ENCODE data around the gene RBM6.
"Not testable (repeated sequence)": the region's sequence is repeated elsewhere in the genome, so short reads cannot be mapped to it uniquely, and the experiment has no call there.

RBM6 gene

DNA sequence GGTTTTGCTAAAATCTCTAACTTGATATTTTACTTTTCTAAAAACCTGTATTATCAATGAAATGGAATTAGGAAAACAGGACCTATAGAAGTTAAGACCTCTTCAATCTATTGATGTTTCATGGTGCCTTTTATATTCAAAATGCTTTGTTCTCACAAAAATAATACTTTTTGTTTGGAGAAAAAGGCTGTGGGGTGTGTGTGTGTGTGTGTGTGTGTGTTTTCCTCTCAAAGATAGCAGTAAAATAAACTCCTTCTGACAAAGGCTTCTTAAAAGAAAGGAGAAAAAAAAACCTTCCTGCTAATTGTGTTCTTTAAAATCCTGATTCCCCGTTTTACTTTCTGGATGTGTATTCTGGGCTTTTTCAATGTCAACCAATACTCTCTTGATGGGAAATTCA lies 54.5 kb downstream of the RBM6 start:
- no peak for DNase-seq

DNA sequence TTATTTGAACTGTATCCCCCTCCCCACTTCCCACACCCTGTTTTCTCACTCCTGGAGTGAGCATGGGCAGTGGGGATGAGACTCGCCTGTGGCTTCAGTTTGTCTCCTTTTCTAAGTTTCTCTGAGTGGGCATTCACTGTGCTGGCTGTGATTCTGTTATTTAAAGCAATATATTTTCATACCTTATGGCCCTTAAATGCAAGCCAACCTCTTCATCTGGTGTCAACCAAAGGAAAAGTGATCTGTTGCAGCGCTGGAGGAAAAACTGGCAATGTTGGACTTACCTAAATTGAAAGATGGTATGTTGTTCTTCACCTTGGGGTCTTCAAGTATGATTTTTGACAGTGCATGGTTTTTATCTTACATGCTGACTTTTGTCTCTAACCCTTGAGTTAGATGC lies 56.1 kb downstream of the RBM6 start:
- no peak for DNase-seq

DNA sequence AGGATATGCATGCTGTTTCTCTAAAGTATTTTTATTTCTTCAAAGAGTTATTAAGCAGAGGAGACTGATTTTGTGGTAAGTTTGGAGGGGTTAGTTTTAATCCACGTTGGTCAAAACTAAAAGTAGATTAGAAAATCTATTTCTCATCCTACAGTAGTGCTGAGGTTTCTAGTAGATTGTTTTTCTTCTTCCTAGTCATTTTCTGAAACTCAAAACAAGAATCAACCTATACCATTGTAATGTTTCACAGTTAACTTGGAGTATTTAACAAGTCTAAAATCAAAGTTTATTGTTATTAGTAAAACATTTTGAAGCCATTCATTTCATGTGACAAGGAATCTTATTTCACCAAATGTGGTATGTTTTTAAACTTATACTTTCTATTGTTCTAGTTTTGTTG lies 57.9 kb downstream of the RBM6 start:
- no peak for DNase-seq

DNA sequence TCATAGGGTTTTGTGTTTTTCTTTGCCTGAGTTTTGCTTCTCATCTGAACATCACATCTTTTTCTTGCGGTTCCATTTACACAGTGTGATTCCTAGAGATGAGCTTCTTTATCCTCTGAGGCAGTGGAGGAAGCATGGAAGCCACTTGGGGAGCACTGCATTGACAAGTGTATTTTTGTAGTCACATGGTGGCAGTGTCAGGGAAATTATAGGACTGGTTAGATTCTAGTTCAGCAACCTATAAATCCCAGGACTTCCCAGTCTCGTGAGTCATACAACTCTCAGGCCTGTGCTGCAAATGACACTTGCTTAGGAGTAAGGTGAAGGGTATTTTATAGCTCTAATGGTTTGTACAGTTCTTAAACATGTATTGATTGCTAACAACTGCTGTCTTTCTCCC lies 58.4 kb downstream of the RBM6 start:
- DNase-seq, result peak; percentile 28

DNA sequence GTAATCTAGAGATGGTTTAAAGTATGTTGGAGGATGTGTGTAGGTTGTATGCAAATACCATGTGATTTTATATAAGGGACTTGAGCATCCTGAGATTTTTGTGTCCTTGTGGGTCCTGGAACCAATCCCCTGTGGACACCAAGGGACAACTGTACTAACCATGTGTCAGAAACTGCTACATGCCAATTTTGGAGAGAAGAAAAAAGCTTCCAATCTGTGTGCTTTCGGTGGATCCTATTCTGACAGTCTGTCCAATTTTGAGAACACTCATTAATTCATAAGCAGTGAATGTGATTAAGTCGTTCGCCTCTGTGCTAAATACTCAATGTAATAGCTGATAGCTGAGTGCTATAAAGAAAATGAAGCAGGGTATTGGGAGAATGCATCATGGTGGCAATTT lies 61.6 kb downstream of the RBM6 start:
- no peak for DNase-seq

DNA sequence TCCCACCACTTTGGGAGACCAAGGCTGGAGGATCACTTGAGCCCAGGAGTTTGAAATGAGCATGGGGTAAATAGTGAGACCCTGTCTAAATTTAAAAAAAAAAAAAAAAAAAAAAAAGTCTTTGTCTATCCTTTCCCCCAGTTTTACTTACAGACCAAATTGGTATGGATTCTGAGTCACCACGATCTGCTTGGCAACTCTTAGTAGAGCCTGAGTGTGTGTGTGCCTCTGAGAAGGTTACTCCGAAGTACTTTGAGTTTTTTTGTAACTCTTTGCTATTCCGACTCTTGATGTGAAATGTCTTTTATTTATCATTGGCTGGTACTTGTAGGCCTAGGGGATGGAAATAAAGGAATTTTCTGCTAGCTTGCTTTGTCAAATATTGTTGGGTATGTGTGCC lies 63.3 kb downstream of the RBM6 start:
- DNase-seq, result peak; percentile 9

DNA sequence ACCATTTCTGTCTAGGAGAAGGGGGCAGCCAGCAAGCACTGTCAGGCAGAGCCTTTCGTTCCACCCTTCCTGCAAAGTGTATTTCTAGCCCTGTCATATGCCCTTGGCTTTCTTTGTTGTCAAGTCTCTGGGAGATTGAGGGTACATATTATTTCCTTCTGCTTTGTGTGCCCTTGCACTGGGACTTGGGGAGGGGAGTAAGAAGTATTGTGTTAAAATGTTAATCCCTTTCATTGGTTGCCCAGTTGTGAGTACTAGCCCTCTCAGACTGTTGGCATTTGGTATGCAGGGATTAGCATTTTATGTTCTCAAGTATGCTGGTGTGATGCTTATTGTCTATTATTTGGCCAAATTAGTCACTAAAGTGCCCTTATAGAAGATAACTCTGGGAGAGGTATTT lies 63.9 kb downstream of the RBM6 start:
- no peak for DNase-seq

DNA sequence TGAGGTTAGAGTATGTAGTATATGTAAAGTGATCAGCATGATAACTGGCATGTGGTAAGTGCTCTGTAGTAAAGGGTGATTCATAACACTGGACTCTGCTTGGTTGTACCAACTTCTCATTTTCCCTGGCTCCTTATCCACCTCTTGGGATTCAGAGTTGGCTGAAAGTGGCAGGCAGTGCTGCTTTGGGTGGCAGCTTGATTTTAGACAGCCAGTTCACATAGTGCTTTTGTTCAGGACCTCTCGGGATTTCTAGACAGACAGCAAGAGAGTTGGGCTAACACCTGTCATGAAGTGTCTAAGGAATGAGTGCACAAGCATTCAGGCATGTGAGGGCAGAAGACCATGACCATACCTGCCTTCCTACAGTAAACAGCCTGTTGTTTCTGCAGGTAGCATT lies 69.0 kb downstream of the RBM6 start:
- DNase-seq, result peak; percentile 13

DNA sequence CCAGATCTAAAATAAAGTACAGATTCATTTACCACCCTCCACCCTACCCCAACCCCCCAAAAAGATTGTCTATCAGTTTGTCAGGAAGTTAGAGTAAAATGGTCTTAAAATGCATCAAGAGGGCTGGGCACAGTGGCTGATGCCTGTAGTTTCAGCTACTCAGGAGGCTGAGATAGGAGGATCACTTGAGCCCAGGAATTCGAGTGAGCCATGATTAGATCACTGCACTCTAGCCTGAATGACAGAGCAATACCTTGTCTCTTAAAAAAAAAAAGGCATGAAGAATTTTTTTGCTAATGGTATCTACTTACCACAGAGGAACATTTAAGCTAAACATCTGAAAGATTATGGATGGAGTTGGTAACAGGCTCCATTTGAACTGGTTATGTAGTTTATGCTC lies 71.0 kb downstream of the RBM6 start:
- DNase-seq, result peak; percentile 6

DNA sequence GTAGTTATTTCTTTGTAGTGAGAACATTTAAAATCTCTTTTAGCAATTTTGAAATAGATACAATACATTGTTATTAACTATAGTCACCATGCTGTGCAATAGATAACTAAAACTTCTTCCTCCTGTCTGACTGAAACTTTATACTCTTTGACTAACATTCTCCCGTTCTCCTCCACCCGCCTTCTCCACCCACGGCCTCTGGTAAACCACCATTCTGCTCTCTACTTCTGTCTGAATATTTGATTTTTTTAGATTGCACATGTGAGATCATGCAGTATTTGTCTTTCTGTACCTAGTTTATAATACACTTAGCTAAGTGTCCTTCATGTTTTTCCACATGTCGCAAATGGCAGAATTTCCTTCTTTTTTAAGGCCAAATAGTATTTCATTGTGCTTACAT lies 76.0 kb downstream of the RBM6 start:
- DNase-seq, result no peak

DNA sequence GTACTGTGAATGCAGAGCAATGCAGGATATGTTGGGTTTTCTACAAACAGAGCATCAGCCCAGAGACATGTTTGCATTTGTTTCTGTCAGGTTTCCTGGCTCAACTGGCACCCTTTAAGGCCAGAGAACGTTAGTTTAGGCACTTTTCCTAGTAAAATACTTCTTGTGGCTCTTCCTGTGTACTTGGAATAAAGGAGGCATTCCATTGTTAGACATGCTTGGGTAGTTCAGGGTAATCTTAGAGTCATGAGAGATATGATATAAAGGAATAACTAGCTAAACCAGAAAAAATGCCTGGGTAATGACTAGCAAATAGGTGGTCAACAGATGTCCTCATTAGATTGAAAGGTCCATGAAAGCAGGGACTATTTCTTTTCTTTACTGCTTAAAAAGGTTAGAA lies 88.4 kb downstream of the RBM6 start:
- peak; percentile 62 for DNase-seq

DNA sequence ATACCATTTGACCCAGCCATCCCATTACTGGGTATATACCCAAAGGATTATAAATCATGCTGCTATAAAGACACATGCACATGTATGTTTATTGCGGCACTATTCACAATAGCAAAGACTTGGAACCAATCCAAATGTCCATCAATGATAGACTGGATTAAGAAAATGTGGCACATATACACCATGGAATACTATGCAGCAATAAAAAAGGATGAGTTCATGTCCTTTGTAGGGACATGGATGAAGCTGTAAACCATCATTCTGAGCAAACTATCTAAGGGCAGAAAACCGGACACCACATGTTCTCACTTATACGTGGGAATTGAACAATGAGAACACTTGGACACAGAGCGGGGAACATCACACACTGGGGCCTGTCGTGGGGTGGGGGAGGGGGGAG lies 91.3 kb downstream of the RBM6 start:
- not testable (repeated sequence) for DNase-seq

DNA sequence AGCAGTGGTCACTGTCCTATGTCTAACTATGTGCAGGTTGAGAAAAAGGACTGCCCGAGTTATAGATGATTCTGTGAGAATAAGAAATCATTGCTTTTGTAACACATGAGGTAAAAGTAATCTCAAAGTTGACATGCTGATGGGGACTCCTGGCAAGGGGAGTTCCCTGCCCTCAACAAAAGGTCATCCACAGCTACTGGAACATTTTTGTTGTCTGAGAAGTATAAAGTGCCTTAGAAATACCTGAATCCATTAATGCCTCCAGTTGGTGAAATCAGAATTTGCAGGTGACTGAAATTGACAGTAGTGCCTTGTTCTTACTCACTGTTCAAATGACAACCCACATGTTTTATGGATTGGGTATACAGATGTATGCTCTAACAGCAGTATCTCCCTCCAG lies 105.0 kb downstream of the RBM6 start:
- no peak for DNase-seq

DNA sequence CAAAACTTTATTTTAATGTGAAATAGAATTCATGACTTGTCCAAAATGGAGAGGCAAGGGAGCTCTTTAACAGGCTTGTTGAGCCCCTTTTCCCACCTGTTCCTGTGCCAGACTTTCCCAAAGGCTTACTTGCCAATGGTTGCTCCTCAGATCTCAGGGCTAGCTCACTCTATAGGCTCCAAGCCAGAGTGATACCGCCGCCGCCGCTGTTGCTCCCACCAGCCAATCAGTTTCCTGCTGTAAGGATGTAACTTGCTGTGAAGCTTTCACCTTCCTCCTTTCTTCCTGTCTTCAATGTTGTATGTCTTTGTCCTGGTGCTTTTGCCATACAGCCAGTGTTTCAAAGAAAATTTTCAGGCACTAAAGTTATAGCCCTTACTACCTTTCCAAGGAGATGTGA lies 107.5 kb downstream of the RBM6 start:
- DNase-seq, result no peak

DNA sequence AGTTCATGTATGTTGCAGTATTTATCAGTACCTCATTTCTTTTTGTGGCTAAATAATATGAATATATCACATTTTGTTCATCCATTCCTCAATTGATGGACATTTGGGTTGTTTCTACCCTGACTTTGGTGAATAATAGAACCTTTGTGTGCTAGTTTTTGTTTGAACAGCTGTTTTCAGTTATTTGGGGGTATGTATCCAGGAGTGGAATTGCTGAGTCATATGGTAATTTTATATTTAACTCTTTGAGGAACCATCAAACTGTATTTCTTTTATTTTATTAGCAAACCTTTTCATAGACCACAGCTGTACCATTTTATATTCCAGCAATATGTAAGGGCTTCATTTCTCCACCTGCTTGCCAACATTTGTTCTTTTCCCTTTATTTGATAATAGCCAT lies 110.4 kb downstream of the RBM6 start:
- DNase-seq, result peak; percentile 86

DNA sequence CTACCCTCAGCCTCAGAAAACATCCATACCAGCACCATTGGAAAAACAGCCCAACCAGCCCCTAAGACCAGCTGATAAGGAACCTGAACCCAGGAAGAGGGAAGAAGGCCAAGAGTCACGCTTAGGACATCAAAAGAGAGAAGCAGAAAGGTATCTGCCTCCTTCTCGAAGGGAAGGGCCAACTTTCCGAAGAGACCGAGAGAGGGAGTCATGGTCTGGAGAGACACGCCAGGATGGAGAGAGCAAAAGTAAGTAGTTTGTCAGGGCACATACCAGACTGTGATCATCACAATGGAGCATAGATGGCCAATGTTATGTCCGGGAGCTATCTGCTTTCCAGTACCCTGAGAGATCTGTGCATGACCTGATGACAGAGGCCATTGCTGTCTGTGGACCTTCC lies 117.8 kb downstream of the RBM6 start:
- no peak for DNase-seq

DNA sequence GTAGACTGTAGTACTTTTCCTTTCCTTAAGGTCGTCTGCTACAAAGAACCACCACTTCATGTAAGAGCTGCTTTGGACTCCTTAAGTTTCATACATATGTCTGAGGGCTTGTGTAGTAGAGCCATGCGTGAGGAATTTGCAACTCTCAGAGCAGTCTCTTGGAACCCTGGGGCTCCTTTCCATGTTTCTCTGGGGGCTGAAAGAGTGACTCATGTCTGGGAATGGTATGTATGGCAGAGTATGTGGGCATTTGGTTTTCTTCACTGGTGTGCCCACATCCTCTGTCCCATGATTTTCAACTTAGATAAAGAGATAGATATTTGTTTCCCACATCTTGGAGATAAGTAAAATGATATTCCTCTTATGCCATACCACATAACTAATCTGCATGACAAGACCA lies 128.2 kb downstream of the RBM6 start:
- peak; percentile 50 for DNase-seq

DNA sequence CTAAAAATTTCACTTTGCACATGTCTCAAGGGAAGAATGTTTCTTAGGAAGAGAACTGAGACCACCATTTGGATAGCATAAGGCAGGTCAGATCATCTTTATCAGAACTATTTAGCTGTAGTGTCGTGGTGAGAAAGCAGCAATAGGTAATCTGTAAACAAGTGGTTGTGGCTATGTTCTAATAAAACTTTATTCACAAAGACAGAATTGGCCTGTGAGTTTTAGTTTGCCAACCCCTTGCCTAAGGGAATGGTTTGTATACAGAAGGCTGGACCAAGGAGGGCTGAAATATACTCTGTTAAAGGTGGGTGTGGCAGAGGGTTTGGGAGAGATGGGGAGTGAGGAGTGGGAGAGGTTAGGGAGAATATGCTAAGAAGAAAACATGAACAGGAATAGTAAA lies 138.1 kb downstream of the RBM6 start:
- no peak for DNase-seq

DNA sequence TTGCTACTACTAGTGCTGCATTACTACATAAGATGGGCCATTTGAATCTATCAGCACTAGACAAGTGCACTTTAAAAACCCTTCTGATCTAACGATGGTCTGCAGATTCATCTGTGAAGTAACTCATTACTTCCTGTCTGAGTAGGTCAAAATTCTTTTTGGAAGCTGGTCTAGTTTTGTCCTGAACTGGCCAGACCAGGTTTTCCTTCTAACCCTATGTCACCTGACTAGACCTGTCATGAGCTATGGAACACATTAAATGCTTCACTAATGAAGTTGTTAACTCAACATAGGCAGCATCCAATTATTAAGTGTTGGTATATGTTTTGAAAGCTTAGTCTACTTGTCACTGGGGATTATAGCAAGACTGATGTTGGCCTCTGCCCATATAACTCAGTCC lies 138.7 kb downstream of the RBM6 start:
- DNase-seq, result no peak

DNA sequence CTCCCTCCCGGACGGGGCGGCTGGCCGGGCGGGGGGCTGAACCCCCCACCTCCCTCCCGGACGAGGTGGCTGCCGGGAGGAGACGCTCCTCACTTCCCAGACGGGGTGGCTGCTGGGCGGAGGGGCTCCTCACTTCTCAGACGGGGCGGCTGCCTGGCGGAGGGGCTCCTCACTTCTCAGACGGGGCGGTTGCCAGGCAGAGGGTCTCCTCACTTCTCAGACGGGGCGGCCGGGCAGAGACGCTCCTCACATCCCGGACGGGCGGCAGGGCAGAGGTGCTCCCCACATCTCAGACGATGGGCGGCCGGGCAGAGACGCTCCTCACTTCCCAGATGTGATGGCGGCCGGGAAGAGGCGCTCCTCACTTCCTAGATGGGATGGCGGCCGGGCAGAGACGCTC lies 145.0 kb downstream of the RBM6 start:
- DNase-seq, result not testable (repeated sequence)

DNA sequence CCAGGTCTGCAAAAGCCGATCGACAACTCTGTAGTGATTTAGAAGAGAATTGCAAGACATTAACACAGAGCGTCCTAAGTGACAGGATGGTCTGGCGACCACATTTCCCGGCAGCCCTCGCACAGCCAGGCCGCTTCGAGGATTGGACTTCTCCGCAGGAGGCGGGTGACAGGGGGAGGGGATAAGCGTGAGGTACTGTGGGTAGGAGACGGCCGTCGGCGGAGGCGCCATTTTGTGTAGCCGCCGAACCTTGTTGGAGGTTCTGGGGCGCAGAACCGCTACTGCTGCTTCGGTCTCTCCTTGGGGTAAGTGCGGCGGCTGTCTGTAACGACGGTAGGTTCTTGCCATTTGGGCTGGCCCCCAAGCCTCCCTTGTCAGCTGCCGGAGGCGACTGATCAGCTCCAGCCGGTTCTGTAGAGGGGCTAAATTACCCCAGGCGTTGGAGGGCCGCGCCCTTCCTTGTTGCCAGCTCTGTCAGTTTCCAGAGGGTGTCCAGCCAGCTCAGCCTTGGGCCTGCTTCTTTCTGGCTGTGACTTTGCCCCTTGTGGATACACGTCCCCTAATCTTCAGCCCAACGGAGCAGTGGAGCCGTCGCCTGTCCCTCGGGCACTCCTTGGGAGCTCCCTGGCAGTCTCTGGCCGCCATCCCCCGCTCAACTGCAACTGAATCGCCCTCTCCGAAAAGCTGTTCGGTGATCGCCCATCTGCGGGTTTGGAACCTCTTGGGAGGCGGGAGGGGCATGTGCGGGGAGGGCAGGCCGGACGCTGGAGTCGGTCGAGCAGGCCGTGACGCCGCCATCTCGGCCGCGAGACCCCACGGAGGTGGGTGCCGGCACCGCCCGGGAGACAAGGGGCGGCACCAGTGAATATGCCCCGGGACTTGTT lies 149.0 kb downstream of the RBM6 start, which contains the start of gene RBM5:
Gene RBM5 (plus strand): TSS at position 195 of the 884 bp plus-strand sequence. CDS start 1,516 bp downstream, outside the sequence.
- DNase-seq, result peak; percentile 92

DNA sequence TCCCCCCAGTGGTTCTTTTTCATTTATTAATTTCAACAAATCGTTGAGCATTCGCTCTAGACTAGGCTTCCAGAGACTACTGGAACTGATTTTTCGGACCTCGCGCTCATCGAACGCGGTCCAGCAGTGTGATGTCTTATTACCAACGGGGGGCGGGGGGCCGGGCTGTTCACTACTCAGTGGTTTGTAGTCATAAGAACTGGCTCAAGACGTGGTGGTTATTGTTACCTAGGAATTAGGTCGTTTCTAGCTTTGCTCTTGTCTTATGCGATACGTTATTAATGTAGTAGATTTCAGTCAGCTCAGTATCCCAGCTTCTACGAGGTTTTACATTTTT lies 149.6 kb downstream of the RBM6 start:
- DNase-seq, result peak; percentile 18

DNA sequence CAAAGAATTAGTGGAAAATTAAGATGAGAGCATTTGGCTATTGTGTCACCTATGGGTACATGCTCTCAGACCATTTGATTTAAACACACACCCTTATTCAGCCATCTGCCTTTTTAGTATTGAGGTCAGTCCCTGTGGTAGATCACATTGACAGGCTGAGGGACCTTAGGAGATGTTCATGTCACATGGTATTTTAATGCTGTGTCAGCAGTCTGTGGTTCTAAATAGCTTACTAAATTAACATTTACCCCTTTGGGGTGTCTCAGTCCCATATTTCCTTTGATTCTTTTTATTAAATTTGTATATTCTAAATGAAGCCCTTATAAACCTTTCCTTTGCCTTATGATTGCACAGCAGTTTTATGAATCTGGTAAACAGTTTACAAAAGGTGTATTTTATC lies 151.0 kb downstream of the RBM6 start:
- DNase-seq, result no peak

DNA sequence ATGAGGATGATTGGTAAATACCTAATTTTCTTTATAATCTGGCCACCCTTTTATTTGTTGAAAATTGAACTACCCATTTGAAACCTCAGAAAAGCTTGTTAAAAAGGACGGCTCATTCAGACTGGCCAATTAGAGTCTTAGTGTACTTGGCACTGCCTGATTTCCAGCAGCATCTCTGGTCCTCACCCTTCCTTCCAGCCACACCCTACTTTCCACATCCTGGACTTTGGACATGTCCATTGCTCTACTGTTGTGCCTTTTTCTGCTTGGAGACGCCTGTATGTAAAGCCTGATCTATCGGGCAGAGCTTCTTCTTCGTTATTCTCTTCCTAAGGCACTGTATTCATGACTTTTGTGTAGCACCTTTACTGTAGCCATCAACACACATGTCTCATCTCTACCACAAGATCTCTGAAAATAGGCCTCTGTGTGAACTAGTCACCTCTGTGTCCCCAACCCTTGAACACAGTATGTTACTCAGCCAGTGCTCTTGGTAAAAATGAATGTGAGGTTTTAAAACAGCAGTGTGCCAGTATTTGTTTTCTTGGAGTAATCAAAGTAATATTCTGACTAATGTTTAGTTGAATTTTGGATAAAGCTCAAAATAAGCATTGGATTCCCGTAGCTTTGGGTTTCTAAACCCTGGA lies 155.5 kb downstream of the RBM6 start:
- DNase-seq, result no peak

DNA sequence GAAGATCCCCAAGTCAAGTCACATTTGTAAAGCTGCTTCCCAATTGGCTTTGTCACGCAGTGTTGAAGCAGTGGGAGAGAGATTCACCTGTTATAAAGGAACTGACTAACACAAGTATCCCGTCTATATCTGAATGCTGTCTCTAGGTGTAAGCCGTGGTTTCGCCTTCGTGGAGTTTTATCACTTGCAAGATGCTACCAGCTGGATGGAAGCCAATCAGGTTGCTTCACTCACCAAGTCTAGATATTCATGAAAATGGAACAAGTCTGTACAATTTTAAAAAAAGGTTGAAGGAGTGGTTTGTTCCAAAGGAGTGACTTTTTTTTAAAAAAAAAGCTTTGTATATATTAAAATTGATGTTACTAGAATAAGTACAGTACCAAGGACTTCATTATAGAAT lies 160.4 kb downstream of the RBM6 start:
- no peak for DNase-seq
